Mesodermal cell (in vitro differentiated cells): Measurements from ENCODE around the gene MOV10L1. TPM values are rescaled to one million over a fixed set of nuclear protein-coding genes. Genes with fewer than 3 reads are reported as not detected.

Source experiments
- H3K27ac ChIP-seq: 2 replicates; pipeline ENCODE4 v1.7.0; 2013; ENCODE audit warnings: mild to moderate bottlenecking, low read depth, low read length, moderate library complexity; ENCODE audit not compliant: severe bottlenecking
- H3K36me3 ChIP-seq: 2 replicates; pipeline ENCODE4 v1.7.1; 2013; ENCODE audit warnings: mild to moderate bottlenecking, low read length, moderate library complexity; ENCODE audit not compliant: control insufficient read depth, insufficient read depth
- H3K4me1 ChIP-seq: one replicate; pipeline ENCODE4 v1.7.1; 2013; ENCODE audit warnings: mild to moderate bottlenecking, low read length; ENCODE audit not compliant: insufficient read depth, control insufficient read depth, poor library complexity, severe bottlenecking
- H3K4me3 ChIP-seq: 2 replicates; pipeline ENCODE4 v1.7.0; 2013; ENCODE audit warnings: low read length, control low read depth, mild to moderate bottlenecking; ENCODE audit not compliant: insufficient read depth, poor library complexity, severe bottlenecking; ENCODE audit errors: extremely low read depth
- H3K9me3 ChIP-seq: 2 replicates; pipeline ENCODE4 v1.7.1; 2013; ENCODE audit warnings: mild to moderate bottlenecking, low read length, moderate library complexity; ENCODE audit not compliant: control insufficient read depth
- WGBS, 2 experiments: methylation state at CpG; one replicate each; pipeline ENCODE4 v1.1.5; 2013; ENCODE audit warnings: missing lambda C conversion rate in 2 of 2; ENCODE audit not compliant: insufficient coverage in 2 of 2; 5-methylcytosine and 5-hydroxymethylcytosine counted together
- polyA plus RNA-seq, 2 experiments: library from polyadenylated mRNA; stranded (reverse); fragments of 50-300 nt; gene quantifications; one replicate each; pipeline ENCODE4 v1.2.3, GENCODE V29; 2013

Gene MOV10L1
- 0.52 TPM for polyA plus RNA-seq (2013, experiment 1 of 2)
- 1.6 TPM for polyA plus RNA-seq (2013, experiment 2 of 2)

DNA sequence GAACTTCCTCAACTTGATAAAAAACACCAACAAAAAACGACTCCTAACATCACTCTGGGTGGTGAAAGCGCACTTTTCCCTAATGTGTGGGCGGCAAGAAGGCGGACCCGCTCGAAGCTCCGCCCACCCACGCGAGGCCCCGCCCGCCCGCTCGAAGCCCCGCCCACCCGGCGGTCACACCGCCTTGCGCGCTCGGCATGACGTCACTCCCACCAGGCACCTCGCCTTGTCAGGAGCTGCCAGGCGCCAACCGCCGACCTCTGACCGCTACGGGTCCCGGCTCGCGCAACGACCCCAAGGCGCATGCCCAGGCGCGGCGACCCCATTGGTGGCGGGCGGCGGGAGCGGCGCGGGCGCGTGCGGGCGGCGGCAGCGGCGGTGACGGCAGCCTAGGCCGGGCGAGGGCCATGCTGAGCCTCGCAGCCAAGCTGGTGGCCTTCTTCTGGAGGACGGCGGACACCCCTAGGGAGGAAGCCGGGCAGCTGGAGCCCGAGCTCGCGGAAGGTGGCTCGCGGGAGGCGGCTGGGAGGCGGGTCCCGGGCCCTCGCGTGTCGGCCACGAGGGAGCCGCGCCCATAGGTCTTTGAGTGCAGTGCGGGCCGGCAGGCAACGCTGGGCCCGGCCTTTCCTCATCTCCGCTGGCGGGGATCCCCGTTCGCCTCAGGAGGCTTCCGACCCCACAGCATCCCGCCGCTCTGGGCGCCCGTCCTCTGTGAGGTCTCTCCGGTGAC is at the start of gene MOV10L1:
Gene MOV10L1 (plus strand): TSS at position 325 of the 730 bp plus-strand sequence. CDS start 83 bp downstream, at position 408.
- no peaks in the 10 kb centered on the region for H3K36me3 ChIP-seq
- H3K4me1 ChIP-seq, result peaks cover 5% of the 10 kb centered on the region
- no peaks in the 10 kb centered on the region for H3K9me3 ChIP-seq
- H3K4me3 ChIP-seq, result no peak within 1 kb of the TSS
- no peak within 1 kb of the TSS for H3K27ac ChIP-seq
- WGBS, 2 experiments, result 94 to 95% methylated on average over 68 to 83 of the region's 83 CpGs

DNA sequence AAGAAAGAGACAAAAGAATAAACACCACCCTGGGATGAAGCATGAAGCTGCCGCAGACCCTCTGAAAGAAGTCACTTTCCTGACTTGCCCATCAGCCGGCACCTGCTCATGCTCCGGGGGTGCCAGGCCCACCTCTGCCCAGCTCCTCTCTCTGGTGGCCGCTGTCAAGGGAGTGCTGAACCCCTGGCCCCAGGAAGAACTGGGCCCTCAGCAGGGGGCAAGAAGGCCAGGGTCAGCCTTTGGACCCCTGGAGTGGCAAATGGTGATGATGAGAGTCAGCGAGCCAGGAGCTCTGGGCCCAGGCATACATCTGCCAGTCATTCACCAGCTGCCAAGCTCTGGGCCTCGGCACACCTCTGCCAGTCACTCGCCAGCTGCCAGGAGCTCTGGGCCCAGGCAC is 49.1 kb upstream of the MOV10L1 start:
- Histone ChIP-seq H3K4me3 (no peak overlapping the region), H3K36me3 (no peaks in the 10 kb centered on the region), H3K9me3 (peaks cover 17% of the 10 kb centered on the region), H3K27ac (no peak overlapping the region), H3K4me1 (no peaks in the 10 kb centered on the region)
- WGBS, 2 experiments, result 89 to 96% methylated on average over 6 to 7 of the region's 7 CpGs

GRCh38 chr22:50041361-50042065 is 48.3 kb upstream of the MOV10L1 start:
- Histone ChIP-seq H3K36me3 (no peaks in the 10 kb centered on the region), H3K9me3 (peaks cover 17% of the 10 kb centered on the region), H3K4me3 (no peak overlapping the region), H3K4me1 (no peaks in the 10 kb centered on the region), H3K27ac (no peak overlapping the region)
- WGBS, 2 experiments, result 88 to 94% methylated on average over 13 to 15 of the region's 17 CpGs

DNA sequence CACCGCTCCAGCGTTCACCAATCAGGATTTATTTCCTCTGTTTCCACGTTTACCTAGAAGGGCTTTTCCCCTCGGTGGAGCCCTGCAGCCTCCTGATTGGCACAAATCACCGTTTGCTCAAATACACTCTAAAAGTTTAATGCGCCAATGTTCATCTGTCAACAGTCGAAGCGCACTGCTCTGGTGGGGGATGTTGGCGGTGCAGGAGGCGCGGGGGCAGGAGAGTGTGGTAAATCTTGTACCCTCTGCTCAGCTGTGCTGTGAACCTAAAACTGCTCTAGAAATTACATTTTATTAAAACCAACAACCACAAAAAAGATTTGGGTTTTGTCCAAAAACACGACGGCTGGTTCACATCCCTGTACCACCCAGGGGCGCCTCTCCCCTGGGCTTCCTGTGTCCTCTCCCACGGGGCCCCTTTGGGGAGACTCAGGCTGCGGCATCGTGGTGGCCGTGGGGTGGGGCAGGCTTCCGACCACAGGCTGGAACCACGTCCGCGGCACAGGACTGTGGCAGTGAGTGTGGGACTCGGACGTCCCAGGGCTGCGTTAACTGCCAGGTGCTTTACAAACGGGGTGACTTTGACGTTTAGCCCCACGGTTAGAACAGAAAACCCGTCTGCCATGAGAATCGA is 45.2 kb upstream of the MOV10L1 start:
- WGBS, 2 experiments, result 92 to 94% methylated on average over 30 of the region's 30 CpGs
- no peaks in the 10 kb centered on the region for H3K4me1 ChIP-seq
- H3K36me3 ChIP-seq, result no peaks in the 10 kb centered on the region
- H3K9me3 ChIP-seq, result peaks cover 7% of the 10 kb centered on the region
- H3K27ac ChIP-seq, result no peak overlapping the region
- H3K4me3 ChIP-seq, result no peak overlapping the region

DNA sequence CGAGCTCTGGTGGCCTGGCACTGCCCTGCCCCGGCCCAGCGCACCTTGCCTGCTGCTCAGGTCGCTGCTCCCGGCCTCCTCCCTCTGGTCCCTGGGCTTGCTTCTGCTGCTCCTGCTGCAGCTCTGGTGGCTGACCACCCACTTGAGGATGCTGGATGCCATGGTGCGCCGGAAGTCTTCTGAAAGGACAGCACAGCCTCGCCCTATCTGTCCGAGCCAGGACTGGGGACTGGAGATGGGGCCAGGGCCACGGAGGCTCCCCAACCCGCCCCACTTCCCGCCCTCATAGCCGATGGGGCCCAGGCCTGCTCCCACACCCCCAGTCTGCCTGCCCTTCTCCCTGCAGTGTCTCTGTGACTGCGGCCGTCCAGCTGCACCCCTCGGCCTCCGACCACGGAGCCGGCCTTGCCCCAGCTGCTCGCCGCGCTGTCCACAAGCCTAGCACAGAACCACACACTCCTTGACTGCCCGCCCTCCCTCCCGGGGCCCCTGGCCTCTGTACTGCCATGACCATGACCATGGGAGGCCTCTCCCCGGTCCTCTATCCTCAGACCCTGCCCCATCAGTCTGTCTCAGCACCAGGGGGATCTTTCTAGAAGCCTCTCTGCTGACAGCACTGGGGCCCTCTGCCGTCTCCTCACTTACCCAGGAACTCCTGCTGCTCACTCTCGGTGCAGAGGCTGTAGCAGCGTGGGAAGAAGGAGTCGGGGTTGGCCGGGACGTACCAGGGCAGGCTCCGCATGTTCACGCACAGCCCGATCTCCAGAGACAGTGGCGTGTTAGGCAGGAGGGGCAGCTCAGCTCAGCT is 44.4 kb upstream of the MOV10L1 start:
- Histone ChIP-seq H3K4me3 (no peak overlapping the region), H3K4me1 (no peaks in the 10 kb centered on the region), H3K27ac (no peak overlapping the region), H3K9me3 (no peaks in the 10 kb centered on the region), H3K36me3 (no peaks in the 10 kb centered on the region)
- 88 to 89% methylated on average over 29 to 35 of the region's 35 CpGs for WGBS, 2 experiments

DNA sequence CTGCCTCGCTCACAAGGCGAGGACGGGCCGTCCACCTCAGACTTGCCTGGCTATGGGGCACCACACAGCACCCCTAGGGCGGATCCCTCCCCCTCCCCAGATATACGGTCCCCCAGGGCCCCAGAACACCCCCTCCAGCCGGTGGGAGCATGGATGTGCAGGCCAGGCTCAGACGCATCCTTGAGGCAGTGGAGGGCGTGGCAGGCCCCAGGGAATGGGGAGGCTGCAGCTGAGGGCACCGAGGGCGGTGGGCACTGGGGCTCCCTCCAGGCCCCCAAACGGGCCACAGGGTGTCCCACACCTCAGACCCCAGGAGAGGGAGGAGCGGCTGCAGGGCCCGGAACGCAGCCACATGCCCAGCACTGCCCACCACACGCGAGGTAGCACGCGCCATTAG is 43.8 kb upstream of the MOV10L1 start:
- WGBS, 2 experiments, result 89 to 90% methylated on average over 14 to 19 of the region's 19 CpGs
- no peaks in the 10 kb centered on the region for H3K4me1 ChIP-seq
- H3K4me3 ChIP-seq, result no peak overlapping the region
- no peaks in the 10 kb centered on the region for H3K9me3 ChIP-seq
- no peak overlapping the region for H3K27ac ChIP-seq
- no peaks in the 10 kb centered on the region for H3K36me3 ChIP-seq

GRCh38 chr22:50046481-50047245 is 43.1 kb upstream of the MOV10L1 start:
- no peak overlapping the region for H3K27ac ChIP-seq
- WGBS, 2 experiments, result 90 to 93% methylated on average over 16 to 20 of the region's 27 CpGs
- H3K4me1 ChIP-seq, result no peaks in the 10 kb centered on the region
- H3K4me3 ChIP-seq, result no peak overlapping the region
- no peaks in the 10 kb centered on the region for H3K9me3 ChIP-seq
- no peaks in the 10 kb centered on the region for H3K36me3 ChIP-seq

- Histone ChIP-seq H3K27ac (no peak overlapping the region), H3K9me3 (no peaks in the 10 kb centered on the region), H3K4me3 (no peak overlapping the region), H3K36me3 (no peaks in the 10 kb centered on the region), H3K4me1 (no peaks in the 10 kb centered on the region)
- WGBS, 2 experiments, result 92 to 97% methylated on average over 14 to 15 of the region's 16 CpGs
Measured at GRCh38 chr22:50047346-50047745, 42.5 kb upstream of the MOV10L1 start.

DNA sequence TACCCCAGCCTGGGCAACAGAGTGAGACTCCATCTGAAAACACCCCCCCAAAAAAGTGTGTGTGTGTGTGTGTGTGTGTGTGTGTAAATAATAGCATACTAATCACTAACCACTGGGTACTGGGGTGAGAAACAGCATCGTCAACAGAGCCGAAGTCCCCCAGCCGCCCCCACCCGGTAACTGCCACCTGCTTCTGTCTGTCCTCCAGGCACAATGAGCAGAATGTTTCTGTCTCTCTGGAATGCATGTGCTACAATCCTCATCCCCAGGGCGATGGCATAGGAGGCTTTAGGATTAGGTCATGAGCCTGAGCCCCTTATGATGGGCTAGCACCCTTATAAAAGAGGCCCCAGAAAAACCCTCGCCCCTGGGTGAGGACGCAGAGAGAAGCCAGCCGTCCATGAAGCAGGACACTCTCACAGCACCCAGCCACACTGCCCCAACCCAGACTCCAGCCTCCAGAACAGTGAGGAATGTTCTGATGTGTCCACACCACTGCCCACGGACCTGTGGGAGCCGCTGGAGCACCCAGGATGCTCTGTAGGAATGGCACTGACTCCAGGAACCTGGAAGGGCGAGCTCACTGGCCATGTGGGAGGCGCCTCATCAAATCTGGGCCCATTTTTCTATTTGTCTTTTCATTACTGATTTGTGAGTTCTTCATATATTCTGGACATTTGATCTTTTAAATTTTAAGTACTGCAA is 41.6 kb upstream of the MOV10L1 start:
- H3K27ac ChIP-seq, result no peak overlapping the region
- no peaks in the 10 kb centered on the region for H3K4me1 ChIP-seq
- 85 to 95% methylated on average over 7 to 8 of the region's 12 CpGs for WGBS, 2 experiments

More for the DNA sequence above, 41.6 kb upstream of the MOV10L1 start:
- Histone ChIP-seq H3K9me3 (peaks cover 3% of the 10 kb centered on the region), H3K36me3 (no peaks in the 10 kb centered on the region), H3K4me3 (no peak overlapping the region)
